GM21381 (cell line): ENCODE data around the gene DNAJC2.
"Not testable (repeated sequence)": the region's sequence is repeated elsewhere in the genome, so short reads cannot be mapped to it uniquely, and the experiment has no call there.

Source experiments
- ATAC-seq: cut with Tn5 transposase; IDR thresholded peaks from one replicate; pipeline ENCODE4 v1.9.1; 2021; ENCODE audit warnings: mild to moderate bottlenecking, moderate library complexity; ENCODE audit not compliant: unreplicated experiment

DNAJC2 gene

GRCh38 chr7:103273374-103273773, 71.2 kb downstream of the DNAJC2 start:
- ATAC-seq: not testable (repeated sequence)

- not testable (repeated sequence) for ATAC-seq
Observed at GRCh38 chr7:103266229-103266628, 78.3 kb downstream of the DNAJC2 start.

- not testable (repeated sequence) for ATAC-seq
Observed at GRCh38 chr7:103264054-103264453, 80.5 kb downstream of the DNAJC2 start.
